SK-N-DZ (cell line): ENCODE results near the gene CLEC10A.

Source experiments
- DNase-seq: peaks from one replicate; pipeline ENCODE4 v3.0.0-alpha.2; 2015; ENCODE audit warnings: low spot score
- small RNA-seq, 2 experiments: library from RNA; depleted of rRNA; stranded (forward); fragments of <200 nt; gene quantifications; one replicate each; pipeline ENCODE3, GENCODE V24; 2014

Gene CLEC10A

GRCh38 chr17:7041607-7042500 is 38.2 kb downstream of the CLEC10A start:
- no peak for DNase-seq

- no peak for DNase-seq
Measured at GRCh38 chr17:7039832-7040231, 40.2 kb downstream of the CLEC10A start.

- no peak for DNase-seq
Measured at GRCh38 chr17:7038025-7038862, 41.8 kb downstream of the CLEC10A start.

- peak; percentile 78 for DNase-seq
Measured at GRCh38 chr17:7035591-7036368, 44.3 kb downstream of the CLEC10A start, which contains the start of gene SLC16A13. SLC16A13 (plus strand) TSS chr17:7036015; CDS start chr17:7036383, 368 bp downstream.

DNA sequence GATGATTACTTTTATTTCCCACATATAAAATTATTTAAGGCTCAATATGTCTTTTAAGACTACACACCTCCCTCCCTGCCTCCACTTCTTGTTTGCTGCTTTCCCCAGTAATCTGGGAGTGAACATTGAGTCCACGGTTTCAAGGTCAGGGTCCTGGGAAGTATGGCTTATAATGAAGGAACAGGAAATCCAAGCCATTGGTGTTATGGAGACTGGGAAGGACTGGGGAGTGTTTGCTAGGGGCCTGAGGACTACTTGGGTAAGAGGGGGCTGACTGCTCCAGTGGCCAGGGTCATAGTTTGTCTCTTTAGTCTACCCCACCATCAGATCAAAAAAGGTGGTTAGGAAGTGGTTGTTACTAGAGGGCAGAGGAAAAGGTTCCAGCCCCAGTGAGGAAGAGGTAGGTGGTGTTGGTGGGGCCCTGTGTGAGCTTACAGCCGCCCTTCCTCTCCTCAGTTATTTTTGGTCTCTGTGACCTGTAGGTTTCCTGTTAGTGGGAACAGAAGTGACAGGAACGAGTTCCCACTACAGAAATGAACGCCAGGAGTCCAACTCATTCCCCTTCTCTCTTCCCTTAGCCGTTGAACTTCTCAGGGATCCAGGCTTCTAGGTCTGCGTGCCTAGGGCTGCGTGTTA is 45.0 kb downstream of the CLEC10A start:
- no peak for DNase-seq

- no peak for DNase-seq
Measured at GRCh38 chr17:7029659-7030058, 50.4 kb downstream of the CLEC10A start.

DNA sequence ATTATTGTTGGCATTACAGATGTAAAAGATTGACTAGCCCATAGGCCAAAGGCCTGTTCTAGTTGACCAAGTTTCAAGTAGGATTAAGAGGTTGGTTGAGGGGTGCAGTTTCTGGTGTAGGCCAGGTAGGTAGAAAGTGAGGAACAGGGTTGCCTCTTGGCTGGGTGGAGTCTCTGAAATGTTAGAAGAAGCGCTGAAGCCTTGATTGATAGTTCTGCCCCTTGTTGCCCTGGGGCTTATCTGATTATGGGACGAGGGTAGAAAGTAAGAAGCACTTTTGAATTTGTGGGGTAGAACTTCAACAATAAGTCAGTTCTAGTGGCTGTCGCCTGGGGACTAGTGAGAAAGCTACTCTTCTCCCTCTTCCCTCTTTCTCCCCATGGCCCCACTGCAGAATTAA is 51.0 kb downstream of the CLEC10A start:
- DNase-seq, result no peak

- DNase-seq, result no peak
Measured at GRCh38 chr17:7027335-7027734, 52.7 kb downstream of the CLEC10A start.

GRCh38 chr17:7026471-7027115 is 53.5 kb downstream of the CLEC10A start:
- no peak for DNase-seq

DNA sequence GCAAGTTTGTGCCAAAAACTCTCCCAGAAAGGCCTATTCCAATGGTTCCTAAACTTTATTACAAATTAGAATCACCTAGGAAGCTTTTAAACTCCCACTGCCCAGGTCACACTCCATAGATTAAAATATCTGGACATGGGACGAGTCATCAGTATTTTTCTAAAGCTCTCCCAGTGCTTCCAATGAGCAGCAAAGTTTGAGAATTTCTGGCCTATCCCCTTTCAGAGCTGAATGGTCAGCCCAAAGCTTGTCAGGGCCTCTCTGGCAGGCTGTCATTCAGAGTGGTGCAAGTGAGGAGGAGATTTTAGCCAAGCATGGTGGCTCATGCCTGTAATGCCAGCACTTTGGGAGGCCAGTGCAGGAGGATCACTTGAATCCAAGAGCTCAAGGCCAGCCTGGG is 54.8 kb downstream of the CLEC10A start:
- DNase-seq, result no peak

Small RNAs within 50 kb of the gene (small RNA-seq; reads per million reads assigned to genes)
- gene AC120057.1, result 0 to 0.03 reads per million in 2 experiments
